ENCODE results near the gene DLL3.

The DLL3 gene

GRCh38 chr19:39544226-39544903 lies 45.6 kb downstream of the DLL3 start:
- Histone ChIP-seq H3K36me3 (ENCODE audit: control insufficient read depth in 4 of 4, insufficient read depth in 4 of 4, low read length in 3 of 4) (no peaks in the 10 kb centered on the region), H3K27ac (ENCODE audit: insufficient read depth in 1 of 2, low read depth in 1 of 2, low read length in 2 of 2, poor library complexity in 1 of 2, severe bottlenecking in 2 of 2) (no peak overlapping the region), H3K4me3 (ENCODE audit: control insufficient read depth in 1 of 7, extremely low read depth in 1 of 7, insufficient read depth in 4 of 7, low read depth in 2 of 7, low read length in 6 of 7) (no peak overlapping the region), H3K9me3 (ENCODE audit: control extremely low read depth in 1 of 5, control insufficient read depth in 4 of 5, insufficient read depth in 2 of 5, low read depth in 1 of 5, low read length in 4 of 5) (no peaks in the 10 kb centered on the region), H3K4me1 (ENCODE audit: control extremely low read depth in 1 of 4, control insufficient read depth in 4 of 4, insufficient read depth in 4 of 4, low read length in 3 of 4) (peaks cover 0 to 15% (median 7%) of the 10 kb centered on the region in 4 experiments), H3K27me3 (replicated peaks in 2 of 5; ENCODE audit: control insufficient read depth in 4 of 5, insufficient read depth in 5 of 5, low read length in 4 of 5) (no peaks in the 10 kb centered on the region)
- CTCF ChIA-PET = interaction anchor here (3.8 kb wide), 1 partner anchor 11 kb away, joined by 13 read pairs; the partner anchor contains the start of gene EID2B
- 96% methylated on average over 7 of the region's 7 CpGs for WGBS (ENCODE audit: insufficient coverage)
- POLR2A ChIA-PET = no interaction called here
- DNase-seq = no peak

DNA sequence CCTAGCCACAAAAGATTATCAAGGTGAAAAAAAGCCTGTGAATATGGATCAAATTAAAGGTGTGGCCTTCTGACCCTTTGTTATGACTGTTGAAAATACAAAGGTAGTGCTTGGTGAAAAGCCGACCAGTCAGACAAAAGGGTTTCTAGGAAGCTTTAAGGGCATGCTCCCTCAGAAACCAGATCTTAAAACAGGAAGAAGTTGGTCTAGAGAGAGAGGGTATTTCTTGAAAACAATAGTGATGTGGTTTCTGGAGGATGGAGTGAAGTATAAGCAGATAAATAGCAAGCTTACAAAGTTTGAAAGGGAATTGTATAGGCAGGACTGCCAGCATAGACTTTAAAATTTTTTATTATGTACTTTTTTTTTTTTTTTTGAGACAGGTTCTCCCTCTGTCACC lies 46.2 kb downstream of the DLL3 start:
- ChIA-PET CTCF (interaction anchor here (1.0 to 3.8 kb wide), 2 partner anchors 12 kb away, joined by 3 to 13 read pairs; partner anchors contain the start of gene EID2B), POLR2A (no interaction called here)
- H3K4me1 ChIP-seq (ENCODE audit: control extremely low read depth in 1 of 4, control insufficient read depth in 4 of 4, insufficient read depth in 4 of 4, low read length in 3 of 4) = peaks cover 0 to 15% (median 6%) of the 10 kb centered on the region in 4 experiments
- 0% methylated on average over 1 of the region's 1 CpG for WGBS (ENCODE audit: insufficient coverage)
- H3K27ac ChIP-seq (ENCODE audit: insufficient read depth in 1 of 2, low read depth in 1 of 2, low read length in 2 of 2, poor library complexity in 1 of 2, severe bottlenecking in 2 of 2) = no peak overlapping the region
- H3K4me3 ChIP-seq (ENCODE audit: control insufficient read depth in 1 of 7, extremely low read depth in 1 of 7, insufficient read depth in 4 of 7, low read depth in 2 of 7, low read length in 6 of 7) = no peak overlapping the region
- no peaks in the 10 kb centered on the region for H3K27me3 ChIP-seq (replicated peaks in 2 of 5; ENCODE audit: control insufficient read depth in 4 of 5, insufficient read depth in 5 of 5, low read length in 4 of 5)
- H3K9me3 ChIP-seq (ENCODE audit: control extremely low read depth in 1 of 5, control insufficient read depth in 4 of 5, insufficient read depth in 2 of 5, low read depth in 1 of 5, low read length in 4 of 5) = no peaks in the 10 kb centered on the region
- no peak for DNase-seq
- no peaks in the 10 kb centered on the region for H3K36me3 ChIP-seq (ENCODE audit: control insufficient read depth in 4 of 4, insufficient read depth in 4 of 4, low read length in 3 of 4)

DNA sequence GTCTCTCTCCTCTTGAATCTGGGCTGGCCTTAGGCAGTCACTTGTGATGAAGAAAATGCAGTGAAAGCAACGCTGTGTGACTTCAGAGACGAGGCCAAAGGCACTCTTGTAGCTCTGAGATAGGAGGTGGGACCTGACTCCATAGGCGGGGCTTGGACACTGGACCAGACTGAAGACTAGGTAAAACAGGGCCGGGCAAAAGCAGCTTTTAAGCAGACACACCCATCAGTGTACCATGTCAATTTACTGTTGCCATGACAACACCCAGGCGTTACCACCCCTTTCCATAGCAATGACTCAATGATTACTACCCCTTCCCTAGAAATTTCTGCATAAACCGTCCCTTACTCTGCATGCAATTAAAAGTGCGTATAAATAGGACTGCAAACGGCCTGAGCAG lies 47.9 kb downstream of the DLL3 start:
- no peak overlapping the region for H3K4me3 ChIP-seq (ENCODE audit: control insufficient read depth in 1 of 7, extremely low read depth in 1 of 7, insufficient read depth in 4 of 7, low read depth in 2 of 7, low read length in 6 of 7)
- no peaks in the 10 kb centered on the region for H3K36me3 ChIP-seq (ENCODE audit: control insufficient read depth in 4 of 4, insufficient read depth in 4 of 4, low read length in 3 of 4)
- CTCF ChIA-PET = interaction anchor here (0.7 to 1.4 kb wide), 3 partner anchors 14 to 245 kb away, joined by 3 to 4 read pairs (median 4); partner anchors contain the start of gene EID2B
- H3K4me1 ChIP-seq (ENCODE audit: control extremely low read depth in 1 of 4, control insufficient read depth in 4 of 4, insufficient read depth in 4 of 4, low read length in 3 of 4) = peaks cover 0 to 13% (median 6%) of the 10 kb centered on the region in 4 experiments
- WGBS (ENCODE audit: insufficient coverage) = 93% methylated on average over 6 of the region's 8 CpGs
- H3K27ac ChIP-seq (ENCODE audit: insufficient read depth in 1 of 2, low read depth in 1 of 2, low read length in 2 of 2, poor library complexity in 1 of 2, severe bottlenecking in 2 of 2) = no peak overlapping the region
- no peaks in the 10 kb centered on the region for H3K27me3 ChIP-seq (replicated peaks in 2 of 5; ENCODE audit: control insufficient read depth in 4 of 5, insufficient read depth in 5 of 5, low read length in 4 of 5)
- POLR2A ChIA-PET = no interaction called here
- H3K9me3 ChIP-seq (ENCODE audit: control extremely low read depth in 1 of 5, control insufficient read depth in 4 of 5, insufficient read depth in 2 of 5, low read depth in 1 of 5, low read length in 4 of 5) = no peaks in the 10 kb centered on the region
- no peak for DNase-seq

DNA sequence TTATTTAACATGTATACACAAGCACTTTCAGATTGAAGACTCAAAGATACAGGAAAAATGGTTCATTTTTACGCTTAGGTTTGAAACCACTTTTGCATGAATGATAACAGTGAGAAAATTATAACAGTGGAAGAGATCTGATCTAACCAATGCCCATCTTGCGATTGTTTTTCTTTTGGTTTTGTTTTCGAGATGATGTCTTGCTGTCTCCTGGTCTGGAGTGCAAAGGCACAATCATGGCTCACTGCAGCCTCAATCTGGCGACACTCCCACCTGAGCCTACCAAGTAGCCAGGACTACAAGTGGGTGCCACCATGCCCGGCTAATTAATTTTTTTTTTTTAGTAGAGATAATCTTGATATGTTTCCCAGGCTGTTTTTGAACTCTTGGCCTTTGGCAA lies 51.5 kb downstream of the DLL3 start:
- H3K4me1 ChIP-seq (ENCODE audit: control extremely low read depth in 1 of 4, control insufficient read depth in 4 of 4, insufficient read depth in 4 of 4, low read length in 3 of 4) = peaks cover 0 to 18% (median 15%) of the 10 kb centered on the region in 4 experiments
- H3K9me3 ChIP-seq (ENCODE audit: control extremely low read depth in 1 of 5, control insufficient read depth in 4 of 5, insufficient read depth in 2 of 5, low read depth in 1 of 5, low read length in 4 of 5) = no peaks in the 10 kb centered on the region
- no peaks in the 10 kb centered on the region for H3K36me3 ChIP-seq (ENCODE audit: control insufficient read depth in 4 of 4, insufficient read depth in 4 of 4, low read length in 3 of 4)
- no peak overlapping the region for H3K27ac ChIP-seq (ENCODE audit: insufficient read depth in 1 of 2, low read depth in 1 of 2, low read length in 2 of 2, poor library complexity in 1 of 2, severe bottlenecking in 2 of 2)
- CTCF ChIA-PET = interaction anchor here (1.7 to 2.5 kb wide), 2 partner anchors 122 to 124 kb away, joined by 7 to 16 read pairs; no protein-coding TSS in a partner anchor
- H3K27me3 ChIP-seq (replicated peaks in 2 of 5; ENCODE audit: control insufficient read depth in 4 of 5, insufficient read depth in 5 of 5, low read length in 4 of 5) = peaks cover 0 to 3% (median 0%) of the 10 kb centered on the region in 5 experiments
- POLR2A ChIA-PET = no interaction called here
- WGBS (ENCODE audit: insufficient coverage) = 100% methylated on average over 2 of the region's 5 CpGs
- DNase-seq = no peak
- no peak overlapping the region for H3K4me3 ChIP-seq (ENCODE audit: control insufficient read depth in 1 of 7, extremely low read depth in 1 of 7, insufficient read depth in 4 of 7, low read depth in 2 of 7, low read length in 6 of 7)

DNA sequence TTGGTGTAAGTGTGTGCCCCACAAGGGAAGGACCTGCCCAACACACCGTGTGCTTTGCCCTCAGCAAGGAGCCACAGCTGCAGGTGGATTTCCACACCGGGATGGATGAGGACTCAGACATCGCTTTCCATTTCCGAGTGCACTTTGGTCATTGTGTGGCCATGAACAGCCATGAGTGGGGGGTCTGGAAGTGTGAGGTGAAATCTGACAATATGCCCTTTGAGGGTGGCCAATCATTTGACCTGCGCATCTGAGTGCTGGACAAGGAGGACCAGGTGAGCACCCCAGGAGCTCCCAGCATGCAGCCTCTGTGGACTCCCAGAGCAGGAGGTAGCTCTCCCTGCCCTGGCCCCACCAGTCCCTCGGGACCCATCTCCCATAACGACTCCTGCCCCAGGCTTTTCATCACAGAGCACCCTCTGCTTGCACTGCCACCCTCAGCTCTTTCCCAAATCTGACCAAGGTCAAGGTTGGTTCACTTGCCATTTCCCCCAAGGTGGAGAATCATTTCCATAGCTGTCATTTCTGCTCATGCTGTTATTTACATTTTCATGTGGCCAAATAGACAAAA lies 54.4 kb downstream of the DLL3 start:
- no peaks in the 10 kb centered on the region for H3K9me3 ChIP-seq (ENCODE audit: control extremely low read depth in 1 of 5, control insufficient read depth in 4 of 5, insufficient read depth in 2 of 5, low read depth in 1 of 5, low read length in 4 of 5)
- WGBS (ENCODE audit: insufficient coverage) = 81% methylated on average over 7 of the region's 7 CpGs
- ChIA-PET CTCF (interaction anchor here (1.3 kb wide), 1 partner anchor 291 kb away, joined by 3 read pairs; no protein-coding TSS in a partner anchor), POLR2A (no interaction called here)
- H3K27me3 ChIP-seq (replicated peaks in 2 of 5; ENCODE audit: control insufficient read depth in 4 of 5, insufficient read depth in 5 of 5, low read length in 4 of 5) = peaks cover 0 to 3% (median 0%) of the 10 kb centered on the region in 5 experiments
- H3K27ac ChIP-seq (ENCODE audit: insufficient read depth in 1 of 2, low read depth in 1 of 2, low read length in 2 of 2, poor library complexity in 1 of 2, severe bottlenecking in 2 of 2) = no peak overlapping the region
- no peak for DNase-seq
- peaks cover 0 to 18% (median 15%) of the 10 kb centered on the region in 4 experiments for H3K4me1 ChIP-seq (ENCODE audit: control extremely low read depth in 1 of 4, control insufficient read depth in 4 of 4, insufficient read depth in 4 of 4, low read length in 3 of 4)
- H3K4me3 ChIP-seq (ENCODE audit: control insufficient read depth in 1 of 7, extremely low read depth in 1 of 7, insufficient read depth in 4 of 7, low read depth in 2 of 7, low read length in 6 of 7) = no peak overlapping the region
- no peaks in the 10 kb centered on the region for H3K36me3 ChIP-seq (ENCODE audit: control insufficient read depth in 4 of 4, insufficient read depth in 4 of 4, low read length in 3 of 4)

DNA sequence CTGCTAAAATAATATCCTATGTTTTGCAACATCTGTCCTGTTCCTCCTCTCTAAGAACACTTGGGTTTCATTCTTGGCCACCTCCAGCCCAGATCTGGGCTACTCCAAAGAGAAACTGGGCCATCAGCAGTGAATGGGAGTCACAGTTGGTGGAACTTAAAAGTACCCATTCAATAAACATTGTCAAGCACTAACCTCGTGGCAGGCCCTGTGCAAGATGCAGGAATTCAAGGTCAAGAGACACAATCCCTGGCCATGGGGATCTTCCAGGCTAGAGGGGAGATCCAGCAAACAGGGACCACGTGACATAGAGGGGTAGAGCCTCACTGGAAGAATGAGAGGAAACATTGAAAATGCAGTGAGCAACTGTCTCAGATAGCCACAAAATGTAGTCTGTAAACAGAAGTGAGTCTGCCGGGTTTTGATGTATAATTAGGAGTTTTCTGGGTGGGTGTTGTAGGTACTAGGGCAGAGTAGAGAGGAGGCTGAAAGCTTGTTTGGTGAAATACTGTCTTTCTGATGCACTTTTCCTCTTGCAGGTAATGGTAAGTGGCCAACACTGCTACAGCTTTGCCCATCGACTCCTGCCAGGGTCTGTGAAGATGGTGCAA lies 56.1 kb downstream of the DLL3 start:
- DNase-seq = no peak
- H3K27me3 ChIP-seq (replicated peaks in 2 of 5; ENCODE audit: control insufficient read depth in 4 of 5, insufficient read depth in 5 of 5, low read length in 4 of 5) = peaks cover 0 to 5% (median 0%) of the 10 kb centered on the region in 5 experiments
- no peak overlapping the region for H3K27ac ChIP-seq (ENCODE audit: insufficient read depth in 1 of 2, low read depth in 1 of 2, low read length in 2 of 2, poor library complexity in 1 of 2, severe bottlenecking in 2 of 2)
- WGBS (ENCODE audit: insufficient coverage) = 90% methylated on average over 4 of the region's 4 CpGs
- no peak overlapping the region for H3K4me3 ChIP-seq (ENCODE audit: control insufficient read depth in 1 of 7, extremely low read depth in 1 of 7, insufficient read depth in 4 of 7, low read depth in 2 of 7, low read length in 6 of 7)
- H3K4me1 ChIP-seq (ENCODE audit: control extremely low read depth in 1 of 4, control insufficient read depth in 4 of 4, insufficient read depth in 4 of 4, low read length in 3 of 4) = peaks cover 0 to 18% (median 15%) of the 10 kb centered on the region in 4 experiments
- ChIA-PET CTCF (no interaction called here), POLR2A (no interaction called here)
- no peaks in the 10 kb centered on the region for H3K36me3 ChIP-seq (ENCODE audit: control insufficient read depth in 4 of 4, insufficient read depth in 4 of 4, low read length in 3 of 4)
- no peaks in the 10 kb centered on the region for H3K9me3 ChIP-seq (ENCODE audit: control extremely low read depth in 1 of 5, control insufficient read depth in 4 of 5, insufficient read depth in 2 of 5, low read depth in 1 of 5, low read length in 4 of 5)

GRCh38 chr19:39555883-39556282 lies 57.1 kb downstream of the DLL3 start:
- Histone ChIP-seq H3K9me3 (ENCODE audit: control extremely low read depth in 1 of 5, control insufficient read depth in 4 of 5, insufficient read depth in 2 of 5, low read depth in 1 of 5, low read length in 4 of 5) (no peaks in the 10 kb centered on the region), H3K27ac (ENCODE audit: insufficient read depth in 1 of 2, low read depth in 1 of 2, low read length in 2 of 2, poor library complexity in 1 of 2, severe bottlenecking in 2 of 2) (no peak overlapping the region), H3K36me3 (ENCODE audit: control insufficient read depth in 4 of 4, insufficient read depth in 4 of 4, low read length in 3 of 4) (no peaks in the 10 kb centered on the region), H3K4me1 (ENCODE audit: control extremely low read depth in 1 of 4, control insufficient read depth in 4 of 4, insufficient read depth in 4 of 4, low read length in 3 of 4) (peaks cover 0 to 18% (median 15%) of the 10 kb centered on the region in 4 experiments), H3K4me3 (ENCODE audit: control insufficient read depth in 1 of 7, extremely low read depth in 1 of 7, insufficient read depth in 4 of 7, low read depth in 2 of 7, low read length in 6 of 7) (no peak overlapping the region), H3K27me3 (replicated peaks in 2 of 5; ENCODE audit: control insufficient read depth in 4 of 5, insufficient read depth in 5 of 5, low read length in 4 of 5) (peaks cover 0 to 5% (median 0%) of the 10 kb centered on the region in 5 experiments)
- DNase-seq = no peak
- 83% methylated on average over 1 of the region's 1 CpG for WGBS (ENCODE audit: insufficient coverage)
- ChIA-PET CTCF (no interaction called here), POLR2A (no interaction called here)

All from common myeloid progenitor, CD34-positive (primary cell).